GM12864 (cell line): Measurements from ENCODE around the gene LDLRAD4.
A peak's percentile ranks its signal among the peaks of the same experiment; 100 is the strongest.

Experiments
- DNase-seq: peaks from one replicate; pipeline ENCODE4 v3.0.0-alpha.2; 2011; ENCODE audit warnings: low read depth
- H3K4me3 ChIP-seq: 2 replicates; pipeline ENCODE4 v1.5.1; 2011; ENCODE audit warnings: mild to moderate bottlenecking, low read depth, low read length, control low read depth
- TF ChIP-seq, protein P1 (sequence below): IDR thresholded peaks from 2 replicates; pipeline ENCODE4 v1.5.1; 2011; ENCODE audit warnings: low read depth, mild to moderate bottlenecking, moderate library complexity, low read length, control low read depth, inconsistent platforms; ENCODE audit errors: missing control alignments

LDLRAD4 gene

DNA sequence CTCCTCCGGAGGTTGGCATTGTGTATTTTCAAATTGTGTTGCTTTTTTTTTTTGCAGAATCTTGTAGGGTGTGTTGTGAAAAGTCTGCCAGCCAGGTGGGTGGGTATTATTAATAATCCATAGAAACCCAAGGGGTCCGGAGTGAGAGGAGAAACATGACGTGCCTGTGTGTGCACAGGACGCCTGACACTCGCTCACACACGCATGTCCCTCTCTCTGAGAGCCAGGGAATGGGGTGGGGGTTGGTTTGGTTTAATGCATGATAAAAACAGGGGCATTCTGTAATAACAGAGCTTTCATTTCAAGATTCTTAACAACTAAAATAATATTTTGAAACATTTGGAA is 283.0 kb downstream of the LDLRAD4 start:
- no peak overlapping the region for H3K4me3 ChIP-seq
- TF ChIP-seq, protein P1, sequence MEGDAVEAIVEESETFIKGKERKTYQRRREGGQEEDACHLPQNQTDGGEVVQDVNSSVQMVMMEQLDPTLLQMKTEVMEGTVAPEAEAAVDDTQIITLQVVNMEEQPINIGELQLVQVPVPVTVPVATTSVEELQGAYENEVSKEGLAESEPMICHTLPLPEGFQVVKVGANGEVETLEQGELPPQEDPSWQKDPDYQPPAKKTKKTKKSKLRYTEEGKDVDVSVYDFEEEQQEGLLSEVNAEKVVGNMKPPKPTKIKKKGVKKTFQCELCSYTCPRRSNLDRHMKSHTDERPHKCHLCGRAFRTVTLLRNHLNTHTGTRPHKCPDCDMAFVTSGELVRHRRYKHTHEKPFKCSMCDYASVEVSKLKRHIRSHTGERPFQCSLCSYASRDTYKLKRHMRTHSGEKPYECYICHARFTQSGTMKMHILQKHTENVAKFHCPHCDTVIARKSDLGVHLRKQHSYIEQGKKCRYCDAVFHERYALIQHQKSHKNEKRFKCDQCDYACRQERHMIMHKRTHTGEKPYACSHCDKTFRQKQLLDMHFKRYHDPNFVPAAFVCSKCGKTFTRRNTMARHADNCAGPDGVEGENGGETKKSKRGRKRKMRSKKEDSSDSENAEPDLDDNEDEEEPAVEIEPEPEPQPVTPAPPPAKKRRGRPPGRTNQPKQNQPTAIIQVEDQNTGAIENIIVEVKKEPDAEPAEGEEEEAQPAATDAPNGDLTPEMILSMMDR, result no peak
- DNase-seq, result no peak

DNA sequence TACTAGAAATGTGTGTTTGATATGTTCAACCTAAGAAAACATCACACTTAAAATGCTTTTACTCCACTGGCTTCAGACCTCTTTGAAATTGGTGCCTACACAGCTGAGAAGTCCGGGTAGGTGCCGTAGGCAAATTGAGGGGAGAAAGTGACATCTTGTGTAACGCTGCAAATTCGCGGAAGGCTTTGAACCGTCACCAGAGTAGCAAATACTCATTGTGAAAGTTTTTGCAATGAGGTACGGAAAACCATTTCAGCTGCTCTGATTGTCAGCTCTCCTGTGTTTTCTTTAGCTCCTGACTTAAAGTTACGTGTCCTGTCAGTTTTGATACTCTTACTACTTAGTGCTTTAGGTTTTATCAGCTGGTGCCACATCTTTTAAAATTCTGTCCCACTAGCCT is 283.3 kb downstream of the LDLRAD4 start:
- DNase-seq, result peak; percentile 59
- TF ChIP-seq, protein P1, result no peak
- no peak overlapping the region for H3K4me3 ChIP-seq

DNA sequence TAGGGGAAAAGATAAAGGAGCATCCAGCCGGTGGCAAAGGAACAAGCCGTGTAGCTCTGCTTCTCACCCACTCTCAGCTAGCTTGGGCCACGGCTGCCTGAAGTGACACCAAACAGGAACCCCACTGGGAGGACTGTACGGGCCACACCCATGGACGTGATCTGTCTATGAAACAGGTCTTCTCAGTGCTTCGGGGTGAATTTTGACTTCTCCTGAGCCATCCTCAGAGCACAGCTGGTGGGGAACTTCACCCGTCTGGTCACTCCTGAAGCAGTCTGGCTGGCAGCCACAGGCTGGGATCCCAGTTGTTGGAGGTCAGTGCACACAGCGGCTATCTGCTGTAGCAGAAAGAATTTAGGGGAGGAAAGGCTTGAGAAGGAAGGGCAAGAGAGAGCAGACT is 284.0 kb downstream of the LDLRAD4 start:
- TF ChIP-seq, protein P1, result no peak
- H3K4me3 ChIP-seq, result no peak overlapping the region
- no peak for DNase-seq

DNA sequence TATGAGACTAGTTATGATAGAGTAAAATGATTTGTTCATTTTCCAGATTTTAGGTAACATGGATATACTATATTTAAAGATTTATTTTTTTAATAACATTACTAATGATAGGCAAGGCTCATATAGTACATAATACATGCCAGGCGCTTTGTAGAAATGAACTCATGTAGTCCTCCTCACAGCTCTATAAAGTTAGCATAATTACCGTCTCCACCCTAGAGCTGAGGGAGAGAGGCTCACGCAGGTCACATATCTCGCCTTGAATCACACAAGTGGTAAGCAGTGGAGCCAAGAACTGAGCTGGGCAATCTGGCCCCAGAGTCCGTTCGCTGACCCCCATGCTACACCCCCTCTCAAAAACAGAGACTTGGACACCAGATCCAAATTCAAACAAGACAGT is 285.3 kb downstream of the LDLRAD4 start:
- no peak overlapping the region for H3K4me3 ChIP-seq
- TF ChIP-seq, protein P1, result no peak

DNA sequence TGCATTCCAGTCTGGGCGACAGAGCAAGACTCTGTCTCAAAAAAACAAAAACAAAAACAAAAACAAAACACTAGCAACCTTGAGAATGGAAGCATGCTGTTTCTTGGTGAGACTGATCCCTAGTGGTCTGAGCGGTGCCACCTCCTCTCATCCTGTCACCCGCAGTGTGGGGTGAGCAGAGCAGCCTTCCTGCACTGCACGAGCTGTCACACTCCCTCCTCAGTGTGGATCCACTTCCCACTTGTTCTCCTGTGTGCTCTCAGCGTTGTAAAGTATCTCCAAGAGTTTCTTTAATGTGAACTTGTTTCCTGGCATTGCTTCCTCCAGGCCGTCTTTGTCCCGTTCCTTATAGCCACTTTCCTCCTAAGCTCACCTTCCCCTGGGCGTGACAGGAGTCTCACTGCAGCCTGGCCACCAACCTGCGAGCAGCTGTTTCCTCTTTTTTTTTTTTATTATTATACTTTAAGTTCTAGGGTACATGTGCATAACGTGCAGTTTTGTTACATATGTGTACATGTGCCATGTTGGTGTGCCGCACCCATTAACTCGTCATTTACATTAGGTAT is 287.3 kb downstream of the LDLRAD4 start:
- DNase-seq, result no peak
- TF ChIP-seq, protein P1, result no peak
- no peak overlapping the region for H3K4me3 ChIP-seq

More for the DNA sequence above, 285.3 kb downstream of the LDLRAD4 start:
- no peak for DNase-seq

DNA sequence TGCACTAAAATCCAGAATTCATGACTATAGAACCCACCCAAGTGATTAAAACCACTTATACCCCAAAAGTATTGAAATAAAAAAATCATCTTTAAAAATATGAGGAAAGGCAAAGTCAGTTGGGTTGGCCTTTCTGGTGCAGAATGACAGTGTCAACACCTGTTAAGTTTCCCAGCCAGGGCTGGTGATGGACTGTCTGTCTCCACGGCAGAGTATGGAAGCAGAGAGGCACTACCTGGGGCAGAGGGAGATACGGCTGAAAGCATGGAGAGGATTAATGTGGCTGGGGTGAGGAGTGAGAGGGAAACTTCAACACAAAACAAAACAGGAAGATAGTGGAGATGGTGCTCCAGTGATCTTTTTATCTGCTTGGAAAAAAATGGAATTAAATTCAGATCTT is 292.0 kb downstream of the LDLRAD4 start:
- H3K4me3 ChIP-seq, result no peak overlapping the region
- no peak for DNase-seq
- TF ChIP-seq, protein P1, result no peak

DNA sequence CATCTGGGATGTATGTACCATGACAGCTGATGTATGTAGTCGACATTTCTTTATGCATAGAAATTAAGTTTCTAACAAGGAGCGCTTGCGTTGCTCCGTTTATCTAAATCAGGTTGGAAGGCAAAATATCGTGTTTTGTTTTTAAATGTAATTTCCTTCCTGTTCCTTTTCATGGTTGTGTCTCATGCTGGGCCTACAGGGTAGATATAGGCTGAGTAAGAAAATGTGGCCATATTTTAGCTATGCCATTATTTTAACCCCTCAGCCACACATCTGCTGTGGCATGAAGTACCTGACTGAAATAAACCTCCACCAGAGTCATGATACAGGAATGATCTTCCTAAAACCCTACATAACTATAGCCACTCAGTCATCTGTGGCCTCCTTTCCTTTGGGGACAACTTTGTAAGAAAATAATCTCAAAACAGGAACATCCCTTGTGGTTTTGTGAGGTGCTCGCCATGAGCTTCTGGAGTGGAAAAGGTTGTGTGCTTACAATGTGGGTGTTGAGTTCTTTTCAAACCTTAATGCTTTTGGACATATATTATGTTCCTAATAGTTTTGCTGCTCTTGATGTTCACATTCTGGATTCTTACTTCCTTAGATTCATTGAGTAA is 293.5 kb downstream of the LDLRAD4 start:
- DNase-seq, result no peak
- H3K4me3 ChIP-seq, result no peak overlapping the region
- TF ChIP-seq, protein P1, result no peak
